Calu3 (cell line): ENCODE results near the gene GARIN6. TPM values are rescaled to one million over a fixed set of nuclear protein-coding genes. Genes with fewer than 3 reads are reported as not detected.

Experiments used
- BruUV-seq: library from RNA; stranded (reverse); fragments of 400-500 nt; replicated peaks from 2 replicates; lab custom pipeline; 2021; lab: Mats Ljungman, UMichigan
- CTCF ChIA-PET: fragments of 300-600 bp; sonication (Branson Sonifier 250); formaldehyde crosslinking; loops from one replicate; lab custom pipeline; 2022; ENCODE audit warnings: antibody characterized with exemption; lab: Charles Lee
- DNase-seq: peaks from one replicate; pipeline ENCODE4 v3.0.0; 2022
- H3K27ac Mint-ChIP-seq: one replicate; pipeline ENCODE4 v1.8.0; 2022; ENCODE audit warnings: mixed read lengths; ENCODE audit not compliant: unreplicated experiment
- H3K27me3 Mint-ChIP-seq: one replicate; pipeline ENCODE4 v1.8.0; 2022; ENCODE audit warnings: mixed read lengths; ENCODE audit not compliant: unreplicated experiment
- H3K36me3 Mint-ChIP-seq: one replicate; pipeline ENCODE4 v1.8.0; 2022; ENCODE audit warnings: mild to moderate bottlenecking, moderate library complexity, mixed read lengths; ENCODE audit not compliant: insufficient read depth, unreplicated experiment
- H3K4me1 Mint-ChIP-seq: one replicate; pipeline ENCODE4 v1.8.0; 2022; ENCODE audit warnings: mild to moderate bottlenecking, low read depth, mixed read lengths; ENCODE audit not compliant: unreplicated experiment
- H3K4me3 Mint-ChIP-seq: one replicate; pipeline ENCODE4 v1.8.0; 2022; ENCODE audit warnings: mild to moderate bottlenecking, low read depth, moderate library complexity, mixed read lengths; ENCODE audit not compliant: unreplicated experiment
- H3K9me3 Mint-ChIP-seq: one replicate; pipeline ENCODE4 v1.8.0; 2022; ENCODE audit warnings: low read depth, mixed read lengths; ENCODE audit not compliant: unreplicated experiment
- CTCF ChIP-seq: fragments of 200-600 bp; IDR thresholded peaks from one replicate; pipeline ENCODE4 v1.8.0; 2022; ENCODE audit warnings: antibody characterized with exemption; ENCODE audit not compliant: unreplicated experiment
- intact Hi-C: fragments of 100-400 bp; cut with micrococcal nuclease; formaldehyde crosslinking; loops from one replicate; pipeline ENCODE4 v1.10.0; 2022; ENCODE audit not compliant: unreplicated experiment
- total RNA-seq: library from RNA; stranded (reverse); gene quantifications from 2 replicates; pipeline ENCODE4 v1.2.3, GENCODE V29; 2022

Gene GARIN6
- total RNA-seq, 1 experiment from 2014 or later, result not detected

GRCh38 chr12:99686142-99686541, 38.6 kb downstream of the GARIN6 start:
- no TSS peak for BruUV-seq
- no peak for DNase-seq
- CTCF ChIA-PET, result no interaction called here
- intact Hi-C loops, result no loop called here
- H3K9me3 Mint-ChIP-seq, result peaks cover 2% of the 10 kb centered on the region
- no peak for TF ChIP-seq CTCF
- H3K36me3 Mint-ChIP-seq, result no peaks in the 10 kb centered on the region
- no peaks in the 10 kb centered on the region for H3K4me1 Mint-ChIP-seq
- no peaks in the 10 kb centered on the region for H3K27me3 Mint-ChIP-seq
- H3K4me3 Mint-ChIP-seq, result no peak overlapping the region
- H3K27ac Mint-ChIP-seq, result no peak overlapping the region

DNA sequence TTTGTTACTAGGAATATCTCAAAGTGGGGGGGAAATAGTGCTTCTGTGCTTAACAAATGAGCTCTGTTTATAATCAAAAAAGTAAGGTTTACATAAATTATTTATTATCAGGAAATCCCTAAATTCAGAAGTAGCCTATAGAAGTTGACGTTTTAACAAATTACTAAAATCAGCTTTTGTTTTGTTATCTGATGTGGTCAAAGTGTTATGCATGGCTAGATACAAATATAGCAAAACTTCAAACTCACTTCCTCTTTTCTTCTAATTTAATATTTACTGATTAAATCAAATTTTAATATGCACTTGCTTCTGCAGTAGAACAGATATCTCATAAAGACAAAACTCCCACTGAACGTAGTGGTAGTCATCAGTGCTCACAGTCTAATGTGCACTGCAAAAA, 47.5 kb downstream of the GARIN6 start:
- no TSS peak for BruUV-seq
- CTCF ChIA-PET, result interaction anchor here (0.6 kb wide), 1 partner anchor 1327 kb away, joined by 7 read pairs; no protein-coding TSS in a partner anchor

More for the DNA sequence above, 47.5 kb downstream of the GARIN6 start:
- intact Hi-C loops, result no loop called here
- DNase-seq, result no peak
- no peak overlapping the region for H3K27ac Mint-ChIP-seq
- no peaks in the 10 kb centered on the region for H3K4me1 Mint-ChIP-seq
- H3K9me3 Mint-ChIP-seq, result peaks cover 2% of the 10 kb centered on the region
- no peaks in the 10 kb centered on the region for H3K27me3 Mint-ChIP-seq
- H3K4me3 Mint-ChIP-seq, result no peak overlapping the region
- no peaks in the 10 kb centered on the region for H3K36me3 Mint-ChIP-seq
- TF ChIP-seq CTCF, result no peak
